DOHH2 (cell line): ENCODE results near the gene ZNF474.

ENCODE experiments used
- H3F3A ChIP-seq: fragments of 200-600 bp; sonication (generic), shearing (Covaris generic); 2 replicates; pipeline ENCODE4 v1.6.0; 2016; ENCODE audit warnings: antibody characterized with exemption, mild to moderate bottlenecking; ENCODE audit not compliant: control insufficient read depth, insufficient read depth
- H3K27ac ChIP-seq: fragments of 200-600 bp; sonication (generic); 2 replicates; pipeline ENCODE4 v1.5.1; 2014; ENCODE audit warnings: low read depth, mild to moderate bottlenecking, low read length, moderate library complexity
- H3K27me3 ChIP-seq: fragments of 200-600 bp; sonication (generic); 2 replicates; pipeline ENCODE4 v1.6.1; 2014; ENCODE audit warnings: mild to moderate bottlenecking, low read length, mixed read lengths; ENCODE audit not compliant: control insufficient read depth
- H3K36me3 ChIP-seq: fragments of 200-600 bp; sonication (generic); 2 replicates; pipeline ENCODE4 v1.6.1; 2014; ENCODE audit warnings: mild to moderate bottlenecking, low read length, moderate library complexity, mixed read lengths; ENCODE audit not compliant: control insufficient read depth
- H3K4me1 ChIP-seq: fragments of 200-600 bp; sonication (generic); 2 replicates; pipeline ENCODE4 v1.6.1; 2014; ENCODE audit warnings: mild to moderate bottlenecking, low read length, mixed read lengths; ENCODE audit not compliant: control insufficient read depth
- H3K4me2 ChIP-seq: fragments of 200-600 bp; sonication (generic); 2 replicates; pipeline ENCODE4 v1.6.0; 2014; ENCODE audit warnings: mild to moderate bottlenecking, low read length, moderate library complexity
- H3K4me3 ChIP-seq: fragments of 200-600 bp; sonication (generic); 2 replicates; pipeline ENCODE4 v1.5.1; 2014; ENCODE audit warnings: mild to moderate bottlenecking, low read length, mixed read lengths
- H3K79me2 ChIP-seq: fragments of 200-600 bp; sonication (generic); 2 replicates; pipeline ENCODE4 v1.6.1; 2014; ENCODE audit warnings: mild to moderate bottlenecking, low read length, mixed read lengths; ENCODE audit not compliant: control insufficient read depth
- H3K9me2 ChIP-seq: fragments of 200-600 bp; sonication (generic); replicated peaks from 2 replicates; pipeline ENCODE4 v1.6.1; 2014; ENCODE audit warnings: mild to moderate bottlenecking, low read length, mixed read lengths; ENCODE audit not compliant: control insufficient read depth
- H3K9me3 ChIP-seq: fragments of 200-600 bp; sonication (generic); 2 replicates; pipeline ENCODE4 v1.6.1; 2014; ENCODE audit warnings: antibody characterized with exemption, low read length, mixed read lengths; ENCODE audit not compliant: control insufficient read depth, insufficient read depth
- H4K20me1 ChIP-seq: fragments of 200-600 bp; sonication (generic); 2 replicates; pipeline ENCODE4 v1.6.0; 2014; ENCODE audit warnings: low read depth, mild to moderate bottlenecking, antibody characterized with exemption, low read length, moderate library complexity; ENCODE audit not compliant: control insufficient read depth, insufficient read depth
- EZH2phosphoT487 ChIP-seq: fragments of 200-600 bp; sonication (generic); IDR thresholded peaks from 2 replicates; pipeline ENCODE4 v1.6.1; 2017; ENCODE audit warnings: borderline replicate concordance, mild to moderate bottlenecking, antibody characterized with exemption, low read length, moderate library complexity, mixed read lengths
- TF ChIP-seq, protein P1 (sequence below): fragments of 200-600 bp; sonication (generic); IDR thresholded peaks from one replicate; pipeline ENCODE4 v1.5.1; 2014; ENCODE audit warnings: antibody characterized with exemption, mild to moderate bottlenecking, low read depth, low read length; ENCODE audit not compliant: poor library complexity, severe bottlenecking

Gene ZNF474

DNA sequence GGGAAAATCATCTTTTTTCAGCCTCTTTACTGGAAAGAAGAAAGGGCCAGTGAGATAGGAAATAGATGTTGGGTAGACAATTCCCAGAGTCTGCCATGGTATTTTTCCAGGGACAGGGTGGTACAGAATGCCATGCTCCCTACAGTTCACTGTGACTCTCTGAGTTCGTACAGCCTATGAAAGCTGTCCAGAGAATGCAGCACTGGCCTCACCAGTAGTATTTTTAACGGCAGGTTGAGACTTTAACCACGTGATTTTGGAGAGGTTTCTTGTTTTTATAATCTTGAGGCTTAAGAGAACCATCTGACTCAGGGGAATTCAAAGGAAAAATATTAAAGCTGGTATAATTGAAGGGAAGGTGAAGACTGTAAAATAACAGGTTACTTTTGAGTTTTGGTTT lies 10.1 kb upstream of the ZNF474 start:
- H4K20me1 ChIP-seq, result no peaks in the 10 kb centered on the region
- H3K4me2 ChIP-seq, result no peak overlapping the region
- H3K9me2 ChIP-seq, result no peaks in the 10 kb centered on the region
- no peak overlapping the region for H3K4me3 ChIP-seq
- H3K27ac ChIP-seq, result no peak overlapping the region
- H3K4me1 ChIP-seq, result no peaks in the 10 kb centered on the region
- no peaks in the 10 kb centered on the region for H3K27me3 ChIP-seq
- H3K36me3 ChIP-seq, result no peaks in the 10 kb centered on the region
- no peaks in the 10 kb centered on the region for H3F3A ChIP-seq
- H3K9me3 ChIP-seq, result no peaks in the 10 kb centered on the region
- no peaks in the 10 kb centered on the region for H3K79me2 ChIP-seq
- TF ChIP-seq EZH2phosphoT487, result no peak
- TF ChIP-seq, protein P1, sequence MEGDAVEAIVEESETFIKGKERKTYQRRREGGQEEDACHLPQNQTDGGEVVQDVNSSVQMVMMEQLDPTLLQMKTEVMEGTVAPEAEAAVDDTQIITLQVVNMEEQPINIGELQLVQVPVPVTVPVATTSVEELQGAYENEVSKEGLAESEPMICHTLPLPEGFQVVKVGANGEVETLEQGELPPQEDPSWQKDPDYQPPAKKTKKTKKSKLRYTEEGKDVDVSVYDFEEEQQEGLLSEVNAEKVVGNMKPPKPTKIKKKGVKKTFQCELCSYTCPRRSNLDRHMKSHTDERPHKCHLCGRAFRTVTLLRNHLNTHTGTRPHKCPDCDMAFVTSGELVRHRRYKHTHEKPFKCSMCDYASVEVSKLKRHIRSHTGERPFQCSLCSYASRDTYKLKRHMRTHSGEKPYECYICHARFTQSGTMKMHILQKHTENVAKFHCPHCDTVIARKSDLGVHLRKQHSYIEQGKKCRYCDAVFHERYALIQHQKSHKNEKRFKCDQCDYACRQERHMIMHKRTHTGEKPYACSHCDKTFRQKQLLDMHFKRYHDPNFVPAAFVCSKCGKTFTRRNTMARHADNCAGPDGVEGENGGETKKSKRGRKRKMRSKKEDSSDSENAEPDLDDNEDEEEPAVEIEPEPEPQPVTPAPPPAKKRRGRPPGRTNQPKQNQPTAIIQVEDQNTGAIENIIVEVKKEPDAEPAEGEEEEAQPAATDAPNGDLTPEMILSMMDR, result no peak

DNA sequence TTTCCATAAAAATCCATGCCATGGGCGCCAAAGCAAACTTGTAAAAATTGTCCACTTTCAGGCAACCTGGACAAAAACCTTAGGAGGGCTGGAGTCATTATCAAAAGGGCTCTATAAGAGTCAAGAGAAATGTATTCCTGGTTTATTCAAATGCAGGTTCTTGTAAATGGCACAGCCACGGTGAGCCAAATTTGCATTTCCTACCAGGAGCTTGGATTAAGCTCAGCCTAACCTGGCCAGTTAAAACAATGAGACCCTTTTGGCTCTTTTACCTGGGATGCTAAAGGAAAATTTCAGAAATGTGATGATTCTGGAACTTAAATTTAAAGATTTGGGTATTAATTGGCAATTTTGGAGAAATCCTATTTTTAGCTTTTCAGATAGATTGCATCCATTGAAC lies 8.9 kb upstream of the ZNF474 start:
- TF ChIP-seq, protein P1, result no peak
- TF ChIP-seq EZH2phosphoT487, result no peak
- H3K9me3 ChIP-seq, result no peaks in the 10 kb centered on the region
- H3K27me3 ChIP-seq, result no peaks in the 10 kb centered on the region
- H3K4me3 ChIP-seq, result no peak overlapping the region
- H4K20me1 ChIP-seq, result no peaks in the 10 kb centered on the region
- no peaks in the 10 kb centered on the region for H3K36me3 ChIP-seq
- no peaks in the 10 kb centered on the region for H3K79me2 ChIP-seq
- no peak overlapping the region for H3K4me2 ChIP-seq
- H3K9me2 ChIP-seq, result no peaks in the 10 kb centered on the region
- H3K4me1 ChIP-seq, result no peaks in the 10 kb centered on the region
- H3K27ac ChIP-seq, result no peak overlapping the region
- H3F3A ChIP-seq, result no peaks in the 10 kb centered on the region

DNA sequence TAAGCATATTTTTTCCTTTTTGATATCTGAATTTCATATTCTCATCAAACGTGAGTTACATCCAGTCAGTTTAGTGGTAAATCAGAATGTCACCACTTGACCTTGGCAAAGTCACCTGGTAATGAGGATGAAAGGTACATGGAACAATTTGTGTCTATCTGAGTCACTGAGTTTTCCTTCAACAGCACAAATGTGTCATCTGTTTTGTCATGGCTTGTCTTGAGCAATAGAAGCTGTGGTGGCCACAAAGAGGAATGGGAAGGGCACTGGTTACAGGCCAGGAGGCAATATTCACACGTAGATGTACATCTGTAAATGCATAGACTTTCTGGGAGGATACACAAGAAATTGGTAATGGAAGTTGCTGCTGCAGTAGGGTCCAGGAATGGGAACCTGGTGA lies 8.4 kb upstream of the ZNF474 start:
- H3K9me3 ChIP-seq, result no peaks in the 10 kb centered on the region
- H3K79me2 ChIP-seq, result no peaks in the 10 kb centered on the region
- H3K4me2 ChIP-seq, result no peak overlapping the region
- H3K4me1 ChIP-seq, result no peaks in the 10 kb centered on the region
- no peaks in the 10 kb centered on the region for H3K36me3 ChIP-seq
- H3F3A ChIP-seq, result no peaks in the 10 kb centered on the region
- no peaks in the 10 kb centered on the region for H3K9me2 ChIP-seq
- no peak overlapping the region for H3K27ac ChIP-seq
- no peaks in the 10 kb centered on the region for H4K20me1 ChIP-seq
- TF ChIP-seq, protein P1, result no peak
- TF ChIP-seq EZH2phosphoT487, result no peak
- no peak overlapping the region for H3K4me3 ChIP-seq
- no peaks in the 10 kb centered on the region for H3K27me3 ChIP-seq
